Right lobe of liver (tissue), 6 donors: ENCODE results near the gene RBP3. TPM values are rescaled to one million over a fixed set of nuclear protein-coding genes. Genes with fewer than 3 reads are reported as not detected.

Source experiments
- ATAC-seq, 4 donors: fragments of 200-7000 bp; cut with Tn5 transposase; one replicate each; pipeline ENCODE4 v1.9.1; 2020; ENCODE audit warnings: mild to moderate bottlenecking in 4 of 4, moderate library complexity in 4 of 4
- DNase-seq, 3 donors: peaks; one replicate each; pipeline ENCODE4 v3.0.0-alpha.2; 2020
- H3K27ac ChIP-seq, 3 donors: fragments of 200-600 bp; one replicate each; pipeline ENCODE4 v1.8.0; 2022
- H3K27me3 ChIP-seq, 2 donors: fragments of 200-600 bp; one replicate each; pipeline ENCODE4 v1.8.0; 2022
- H3K36me3 ChIP-seq, 4 donors: fragments of 200-600 bp; sonication (generic) in 1 of 4; one replicate each; pipeline versions ENCODE4 v1.5.1 to v1.8.0; 2017 to 2022; ENCODE audit warnings: control low read depth in 1 of 4
- H3K4me1 ChIP-seq, 4 donors: fragments of 200-600 bp; sonication (generic) in 1 of 4; one replicate each; pipeline versions ENCODE4 v1.5.1 to v1.8.0; 2017 to 2022; ENCODE audit warnings: control low read depth in 1 of 4
- H3K4me3 ChIP-seq, 3 donors: fragments of 200-600 bp; one replicate each; pipeline ENCODE4 v1.8.0; 2022
- H3K9me3 ChIP-seq, 4 donors: fragments of 200-600 bp; sonication (generic) in 1 of 4; one replicate each; pipeline versions ENCODE4 v1.5.1 to v1.8.0; 2017 to 2022; ENCODE audit warnings: control low read depth in 1 of 4
- CTCF ChIP-seq, 4 donors: fragments of 200-600 bp in 3 of 4; fragments of 450-650 bp in 1 of 4; IDR thresholded peaks; one replicate each; pipeline versions ENCODE4 v1.5.1 to v1.8.0; 2016 to 2022; ENCODE audit warnings: antibody characterized with exemption in 4 of 4, mild to moderate bottlenecking in 2 of 4
- POLR2A ChIP-seq: fragments of 450-650 bp; IDR thresholded peaks from one replicate; pipeline ENCODE4 v1.6.1; 2017; ENCODE audit warnings: antibody characterized with exemption, mild to moderate bottlenecking
- WGBS: methylation state at CpG from one replicate; pipeline ENCODE4 v1.1.6; 2018; ENCODE audit warnings: low coverage, low lambda C conversion rate; ENCODE audit not compliant: insufficient coverage; ENCODE audit errors: missing lambda C conversion rate; 5-methylcytosine and 5-hydroxymethylcytosine counted together
- intact Hi-C, 2 donors: fragments of 100-400 bp; cut with DNase I; formaldehyde crosslinking; loops; one replicate each; pipeline versions ENCODE4 v1.11.2 to v1.14.1; 2022
- total RNA-seq, 6 experiments: library from RNA; depleted of rRNA in 2 of 6; stranded (reverse); fragments of >200 nt in 2 of 6; fragmentation: NEBNext Ultra II Directional in 3 of 6; extraction: Animal tissue kit (Norgen Biotek cat#: 25700) in 3 of 6; gene quantifications; one replicate each; pipeline versions ENCODE4 v1.1.0 to v1.2.4, GENCODE V29; 2016 to 2023
- donor health status: DM: no; HTN: yes; CAD: no.
- donor health status: DM: no; HTN: no; CAD: no.
- donor health status: DM: no; HTN: no; CAD: no.
- donor health status: DM: no; HTN: yes; CAD: no.
- donor health status: DM: no; HTN: yes; CAD: no.

Gene RBP3
- total RNA-seq, 6 experiments from 2014 or later: not detected

GRCh38 chr10:47315421-47315820, 32.7 kb upstream of the RBP3 start:
- ATAC-seq: no peak
- Histone ChIP-seq H3K9me3 (no peaks in the 10 kb centered on the region), H3K4me1 (no peaks in the 10 kb centered on the region), H3K27ac (no peak overlapping the region), H3K36me3 (no peaks in the 10 kb centered on the region), H3K27me3 (no peaks in the 10 kb centered on the region), H3K4me3 (no peak overlapping the region)
- intact Hi-C loops: no loop called here
- TF ChIP-seq POLR2A (no peak), CTCF (IDR thresholded peaks at IDR 0.05) (no peak)
- DNase-seq: no peak
- 77% methylated on average over 2 of the region's 2 CpGs for WGBS

- H3K9me3 ChIP-seq: no peaks in the 10 kb centered on the region
Observed at GRCh38 chr10:47316131-47316530, 32.0 kb upstream of the RBP3 start.

GRCh38 chr10:47317251-47317650, 30.9 kb upstream of the RBP3 start:
- TF ChIP-seq CTCF (IDR thresholded peaks at IDR 0.05): no peak
- TF ChIP-seq POLR2A: no peak
- WGBS: 50% methylated on average over 1 of the region's 4 CpGs

More at GRCh38 chr10:47316131-47316530, 32.0 kb upstream of the RBP3 start:
- TF ChIP-seq CTCF (IDR thresholded peaks at IDR 0.05) (no peak), POLR2A (no peak)
- Histone ChIP-seq H3K36me3 (no peaks in the 10 kb centered on the region), H3K27ac (no peak overlapping the region), H3K4me1 (no peaks in the 10 kb centered on the region), H3K27me3 (no peaks in the 10 kb centered on the region), H3K4me3 (no peak overlapping the region)
- ATAC-seq (no peak), DNase-seq (no peak)
- intact Hi-C loops: no loop called here
- 17% methylated on average over 1 of the region's 5 CpGs for WGBS

GRCh38 chr10:47318706-47319105, 29.5 kb upstream of the RBP3 start:
- intact Hi-C loops: no loop called here
- DNase-seq: peak in 2 of 3 donors; percentile 22 to 28
- 61% methylated on average over 3 of the region's 9 CpGs for WGBS

More at GRCh38 chr10:47317251-47317650, 30.9 kb upstream of the RBP3 start:
- H3K4me1 ChIP-seq: no peaks in the 10 kb centered on the region
- no peaks in the 10 kb centered on the region for H3K36me3 ChIP-seq
- no peak overlapping the region for H3K4me3 ChIP-seq
- no peak for ATAC-seq
- intact Hi-C loops: no loop called here
- DNase-seq: no peak
- H3K9me3 ChIP-seq: no peaks in the 10 kb centered on the region
- no peak overlapping the region for H3K27ac ChIP-seq
- H3K27me3 ChIP-seq: no peaks in the 10 kb centered on the region

More at GRCh38 chr10:47318706-47319105, 29.5 kb upstream of the RBP3 start:
- H3K4me3 ChIP-seq: no peak overlapping the region
- no peaks in the 10 kb centered on the region for H3K4me1 ChIP-seq
- no peaks in the 10 kb centered on the region for H3K36me3 ChIP-seq
- no peaks in the 10 kb centered on the region for H3K27me3 ChIP-seq
- no peaks in the 10 kb centered on the region for H3K9me3 ChIP-seq
- no peak for TF ChIP-seq CTCF (IDR thresholded peaks at IDR 0.05)
- TF ChIP-seq POLR2A: no peak
- ATAC-seq: no peak
- no peak overlapping the region for H3K27ac ChIP-seq
